ENCODE results near the gene CTBP2.

The CTBP2 gene

DNA sequence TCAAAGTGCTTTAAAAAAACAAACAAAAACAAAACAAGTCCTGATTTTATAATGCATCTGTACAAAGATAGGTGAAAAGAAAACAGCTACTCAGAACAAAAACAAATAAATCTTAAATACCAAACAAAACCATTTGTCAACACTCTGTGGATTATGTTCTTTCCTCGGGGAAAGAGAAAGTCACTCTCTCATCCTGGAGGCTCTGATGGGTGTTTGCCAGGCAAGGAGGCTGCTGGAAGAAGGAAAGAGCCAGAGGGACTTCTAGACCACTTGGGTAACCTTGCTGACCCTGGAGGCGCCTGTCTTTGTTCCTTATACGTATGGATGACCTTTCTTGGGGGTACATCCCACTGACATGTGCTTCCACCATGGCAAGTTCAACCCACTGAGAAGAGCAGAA lies 125.7 kb downstream of the CTBP2 start:
- TF ChIP-seq, protein P1, sequence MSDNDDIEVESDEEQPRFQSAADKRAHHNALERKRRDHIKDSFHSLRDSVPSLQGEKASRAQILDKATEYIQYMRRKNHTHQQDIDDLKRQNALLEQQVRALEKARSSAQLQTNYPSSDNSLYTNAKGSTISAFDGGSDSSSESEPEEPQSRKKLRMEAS (IDR thresholded peaks at IDR 0.05), result no peak
- TF ChIP-seq CEBPB (IDR thresholded peaks at IDR 0.05) (no peak), TCF12 (IDR thresholded peaks at IDR 0.05; ENCODE audit: low read depth) (no peak), FOXM1 (IDR thresholded peaks at IDR 0.05; ENCODE audit: borderline replicate concordance, low read depth) (no peak), ZBTB7A (IDR thresholded peaks at IDR 0.05; ENCODE audit: low read depth) (no peak), CREB1 (IDR thresholded peaks at IDR 0.05; ENCODE audit: low read depth) (no peak), NFIC (IDR thresholded peaks at IDR 0.05) (no peak), TEAD4 (IDR thresholded peaks at IDR 0.05) (no peak), EGR1 (IDR thresholded peaks at IDR 0.05) (no peak), TAF1 (IDR thresholded peaks at IDR 0.05; ENCODE audit: low read depth) (no peak), RAD21 (IDR thresholded peaks at IDR 0.05; ENCODE audit: low read depth) (no peak), EP300 (IDR thresholded peaks at IDR 0.05; ENCODE audit: borderline replicate concordance) (no peak), YY1 (IDR thresholded peaks at IDR 0.05; ENCODE audit: low read depth) (no peak)
- TF ChIP-seq, protein P2, sequence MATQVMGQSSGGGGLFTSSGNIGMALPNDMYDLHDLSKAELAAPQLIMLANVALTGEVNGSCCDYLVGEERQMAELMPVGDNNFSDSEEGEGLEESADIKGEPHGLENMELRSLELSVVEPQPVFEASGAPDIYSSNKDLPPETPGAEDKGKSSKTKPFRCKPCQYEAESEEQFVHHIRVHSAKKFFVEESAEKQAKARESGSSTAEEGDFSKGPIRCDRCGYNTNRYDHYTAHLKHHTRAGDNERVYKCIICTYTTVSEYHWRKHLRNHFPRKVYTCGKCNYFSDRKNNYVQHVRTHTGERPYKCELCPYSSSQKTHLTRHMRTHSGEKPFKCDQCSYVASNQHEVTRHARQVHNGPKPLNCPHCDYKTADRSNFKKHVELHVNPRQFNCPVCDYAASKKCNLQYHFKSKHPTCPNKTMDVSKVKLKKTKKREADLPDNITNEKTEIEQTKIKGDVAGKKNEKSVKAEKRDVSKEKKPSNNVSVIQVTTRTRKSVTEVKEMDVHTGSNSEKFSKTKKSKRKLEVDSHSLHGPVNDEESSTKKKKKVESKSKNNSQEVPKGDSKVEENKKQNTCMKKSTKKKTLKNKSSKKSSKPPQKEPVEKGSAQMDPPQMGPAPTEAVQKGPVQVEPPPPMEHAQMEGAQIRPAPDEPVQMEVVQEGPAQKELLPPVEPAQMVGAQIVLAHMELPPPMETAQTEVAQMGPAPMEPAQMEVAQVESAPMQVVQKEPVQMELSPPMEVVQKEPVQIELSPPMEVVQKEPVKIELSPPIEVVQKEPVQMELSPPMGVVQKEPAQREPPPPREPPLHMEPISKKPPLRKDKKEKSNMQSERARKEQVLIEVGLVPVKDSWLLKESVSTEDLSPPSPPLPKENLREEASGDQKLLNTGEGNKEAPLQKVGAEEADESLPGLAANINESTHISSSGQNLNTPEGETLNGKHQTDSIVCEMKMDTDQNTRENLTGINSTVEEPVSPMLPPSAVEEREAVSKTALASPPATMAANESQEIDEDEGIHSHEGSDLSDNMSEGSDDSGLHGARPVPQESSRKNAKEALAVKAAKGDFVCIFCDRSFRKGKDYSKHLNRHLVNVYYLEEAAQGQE (IDR thresholded peaks at IDR 0.05; ENCODE audit: low read depth), result no peak
- TF ChIP-seq, protein P3, sequence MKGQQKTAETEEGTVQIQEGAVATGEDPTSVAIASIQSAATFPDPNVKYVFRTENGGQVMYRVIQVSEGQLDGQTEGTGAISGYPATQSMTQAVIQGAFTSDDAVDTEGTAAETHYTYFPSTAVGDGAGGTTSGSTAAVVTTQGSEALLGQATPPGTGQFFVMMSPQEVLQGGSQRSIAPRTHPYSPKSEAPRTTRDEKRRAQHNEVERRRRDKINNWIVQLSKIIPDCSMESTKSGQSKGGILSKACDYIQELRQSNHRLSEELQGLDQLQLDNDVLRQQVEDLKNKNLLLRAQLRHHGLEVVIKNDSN (IDR thresholded peaks at IDR 0.05), result no peak

DNA sequence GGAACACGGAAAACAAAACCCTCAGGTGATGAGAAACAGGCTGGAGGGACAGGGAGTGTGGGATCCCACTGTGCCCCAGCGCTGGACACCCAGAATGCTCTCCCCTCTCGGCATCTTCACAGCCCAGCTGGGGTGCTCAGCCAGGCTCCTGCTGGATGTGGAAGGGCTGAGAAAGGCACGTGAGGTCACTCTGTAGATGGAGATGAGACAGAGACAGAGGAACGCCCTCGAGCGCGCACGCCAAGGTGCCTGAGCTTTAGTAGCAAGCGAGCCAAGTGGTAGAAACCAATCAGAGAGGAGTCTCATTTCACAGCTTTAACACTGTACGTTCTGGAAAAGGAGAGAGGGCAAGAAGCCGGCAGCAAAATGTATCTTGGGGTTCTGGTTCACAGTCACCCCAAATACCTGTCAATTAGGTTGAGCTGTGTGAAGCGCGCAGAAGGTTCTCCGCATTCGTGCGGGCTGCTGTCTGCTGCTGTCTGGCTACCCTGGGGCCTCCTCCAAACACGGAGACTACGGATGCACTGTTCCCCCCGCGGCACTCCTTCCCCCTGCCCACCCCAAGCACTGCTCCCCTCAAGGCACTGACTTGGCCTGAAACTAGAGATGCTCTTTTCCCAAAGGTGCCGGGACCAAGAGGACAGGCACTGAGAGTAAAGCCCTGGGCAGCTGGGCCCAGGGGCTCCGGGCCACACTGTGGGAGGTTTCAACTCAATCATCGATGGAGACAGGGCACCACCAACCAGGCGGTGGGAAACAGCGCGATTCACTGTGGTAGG lies 127.0 kb downstream of the CTBP2 start:
- no peak for TF ChIP-seq TEAD4 (IDR thresholded peaks at IDR 0.05)
- TF ChIP-seq ZBTB7A (IDR thresholded peaks at IDR 0.05; ENCODE audit: low read depth), result no peak
- TF ChIP-seq, protein P1 (IDR thresholded peaks at IDR 0.05), result no peak
- no peak for TF ChIP-seq CEBPB (IDR thresholded peaks at IDR 0.05)
- TF ChIP-seq, protein P2 (IDR thresholded peaks at IDR 0.05; ENCODE audit: low read depth), result no peak
- TF ChIP-seq EGR1 (IDR thresholded peaks at IDR 0.05), result no peak
- TF ChIP-seq TAF1 (IDR thresholded peaks at IDR 0.05; ENCODE audit: low read depth), result no peak
- no peak for TF ChIP-seq FOXM1 (IDR thresholded peaks at IDR 0.05; ENCODE audit: borderline replicate concordance, low read depth)
- TF ChIP-seq, protein P3 (IDR thresholded peaks at IDR 0.05), result no peak

DNA sequence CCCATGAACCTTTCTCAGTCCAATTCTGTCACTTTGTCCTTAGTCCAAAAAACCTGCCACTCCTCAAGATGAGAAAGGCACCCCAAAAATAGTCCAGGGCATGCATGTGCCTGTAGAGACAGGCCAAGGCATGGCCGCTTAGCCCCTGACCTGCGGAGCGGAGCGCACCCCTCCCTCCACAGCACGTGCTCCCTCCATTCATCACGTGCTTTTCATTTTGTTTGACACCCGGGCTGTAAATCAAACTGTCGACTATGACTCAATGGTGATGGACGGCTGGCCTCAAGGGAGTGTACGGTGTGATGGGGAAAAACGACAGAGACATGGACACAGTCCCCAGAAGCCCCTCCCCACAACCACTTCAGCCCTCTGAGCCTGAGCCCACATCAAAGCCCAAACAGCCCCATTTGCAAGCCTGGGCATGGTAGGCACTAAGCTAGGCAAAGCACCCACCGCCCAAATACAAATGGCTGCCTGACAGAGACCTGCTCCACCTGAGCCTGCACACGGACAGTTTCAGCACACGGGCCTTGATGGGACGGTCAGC lies 127.8 kb downstream of the CTBP2 start:
- TF ChIP-seq CEBPB (IDR thresholded peaks at IDR 0.05), result no peak
- no peak for TF ChIP-seq RAD21 (IDR thresholded peaks at IDR 0.05; ENCODE audit: low read depth)
- TF ChIP-seq, protein P3 (IDR thresholded peaks at IDR 0.05), result no peak
- TF ChIP-seq, protein P2 (IDR thresholded peaks at IDR 0.05; ENCODE audit: low read depth), result no peak
- no peak for TF ChIP-seq TCF12 (IDR thresholded peaks at IDR 0.05; ENCODE audit: low read depth)
- TF ChIP-seq, protein P1 (IDR thresholded peaks at IDR 0.05), result no peak
- no peak for TF ChIP-seq YY1 (IDR thresholded peaks at IDR 0.05; ENCODE audit: low read depth)
- no peak for TF ChIP-seq TEAD4 (IDR thresholded peaks at IDR 0.05)
- no peak for TF ChIP-seq CREB1 (IDR thresholded peaks at IDR 0.05; ENCODE audit: low read depth)
- no peak for TF ChIP-seq TAF1 (IDR thresholded peaks at IDR 0.05; ENCODE audit: low read depth)
- TF ChIP-seq ZBTB7A (IDR thresholded peaks at IDR 0.05; ENCODE audit: low read depth), result no peak
- TF ChIP-seq EGR1 (IDR thresholded peaks at IDR 0.05), result no peak
- no peak for TF ChIP-seq FOXM1 (IDR thresholded peaks at IDR 0.05; ENCODE audit: borderline replicate concordance, low read depth)
- TF ChIP-seq NFIC (IDR thresholded peaks at IDR 0.05), result no peak
- TF ChIP-seq EP300 (IDR thresholded peaks at IDR 0.05; ENCODE audit: borderline replicate concordance), result no peak

All from Ishikawa (cell line).